Transverse colon (tissue), 4 donors: Measurements from ENCODE around the gene MROH7. TPM values are rescaled to one million over a fixed set of nuclear protein-coding genes. Genes with fewer than 3 reads are reported as not detected.

Experiments used
- DNase-seq: peaks from one replicate; pipeline ENCODE4 v3.0.0-alpha.2; 2019
- H3K27ac ChIP-seq, 4 donors: fragments of 200-600 bp; sonication (generic); 2 replicates each; pipeline ENCODE4 v1.5.1; 2016 to 2018; ENCODE audit warnings: inconsistent platforms in 4 of 4
- H3K27me3 ChIP-seq: fragments of 200-600 bp; sonication (generic); 2 replicates; pipeline ENCODE4 v1.5.1; 2017; ENCODE audit warnings: inconsistent platforms
- H3K36me3 ChIP-seq, 4 donors: fragments of 200-600 bp; sonication (generic); 2 replicates each; pipeline ENCODE4 v1.5.1; 2017 to 2019; ENCODE audit warnings: inconsistent platforms in 4 of 4
- H3K4me1 ChIP-seq, 4 donors: fragments of 200-600 bp; sonication (generic); 2 replicates each; pipeline ENCODE4 v1.5.1; 2017 to 2020; ENCODE audit warnings: inconsistent platforms in 4 of 4
- H3K4me3 ChIP-seq, 4 donors: fragments of 200-600 bp; sonication (generic); 1 replicate in 1 of 4; 2 replicates in 3 of 4; pipeline versions ENCODE4 v1.5.1 to v1.6.1; 2017 to 2019; ENCODE audit warnings: inconsistent platforms in 4 of 4
- H3K9me3 ChIP-seq, 2 donors: fragments of 200-600 bp; sonication (generic); 2 replicates each; pipeline ENCODE4 v1.5.1; 2017 to 2019; ENCODE audit warnings: inconsistent platforms in 2 of 2
- EP300 ChIP-seq: sonication (generic); formaldehyde crosslinking; IDR thresholded peaks from one replicate; pipeline ENCODE4 v1.6.1; 2017; ENCODE audit warnings: antibody characterized with exemption, low read depth
- POLR2A ChIP-seq: fragments of 450-650 bp; IDR thresholded peaks from one replicate; pipeline ENCODE4 v1.6.1; 2016; ENCODE audit warnings: antibody characterized with exemption, mild to moderate bottlenecking, moderate library complexity
- POLR2AphosphoS5 ChIP-seq, 3 donors: sonication (generic); formaldehyde crosslinking; IDR thresholded peaks; one replicate each; pipeline ENCODE4 v1.6.1; 2016; ENCODE audit warnings: antibody characterized with exemption in 3 of 3
- WGBS, 2 donors: methylation state at CpG; one replicate each; pipeline ENCODE4 v1.1.5; 2018; ENCODE audit warnings: low coverage in 1 of 2; 5-methylcytosine and 5-hydroxymethylcytosine counted together
- in situ Hi-C, 4 donors: fragments of 200-750 bp; cut with MboI; loops; one replicate each; pipeline versions ENCODE4 v1.15.0 to v1.15.1; 2017; ENCODE audit warnings: low sequenced_read_pairs in 3 of 4, low pct_ligation_motif_present in 1 of 4, low pct_unique_long_range_greater_than_20kb in 1 of 4
- intact Hi-C: fragments of 100-400 bp; cut with DNase I; formaldehyde crosslinking; loops from one replicate; pipeline ENCODE4 v1.15.1; 2023; ENCODE audit warnings: low total_unique reads
- total RNA-seq, 4 donors: library from RNA; depleted of rRNA; stranded (reverse); fragments of >200 nt; gene quantifications; one replicate each; pipeline ENCODE4 v1.1.0, GENCODE V29; 2016
- TF ChIP-seq, protein P1 (sequence below), 5 experiments: fragments of 200-600 bp in 3 of 5; fragments of 450-650 bp in 2 of 5; sonication (generic) in 3 of 5; IDR thresholded peaks; 1 replicate in 2 of 5; 2 replicates in 3 of 5; pipeline ENCODE4 v1.5.1; 2016 to 2017; ENCODE audit warnings: antibody characterized with exemption in 5 of 5, inconsistent platforms in 3 of 5, mild to moderate bottlenecking in 2 of 5, moderate library complexity in 1 of 5

Gene MROH7
- total RNA-seq, 4 donors from 2014 or later, result 16.1 to 69.9 (median 30.5) TPM

DNA sequence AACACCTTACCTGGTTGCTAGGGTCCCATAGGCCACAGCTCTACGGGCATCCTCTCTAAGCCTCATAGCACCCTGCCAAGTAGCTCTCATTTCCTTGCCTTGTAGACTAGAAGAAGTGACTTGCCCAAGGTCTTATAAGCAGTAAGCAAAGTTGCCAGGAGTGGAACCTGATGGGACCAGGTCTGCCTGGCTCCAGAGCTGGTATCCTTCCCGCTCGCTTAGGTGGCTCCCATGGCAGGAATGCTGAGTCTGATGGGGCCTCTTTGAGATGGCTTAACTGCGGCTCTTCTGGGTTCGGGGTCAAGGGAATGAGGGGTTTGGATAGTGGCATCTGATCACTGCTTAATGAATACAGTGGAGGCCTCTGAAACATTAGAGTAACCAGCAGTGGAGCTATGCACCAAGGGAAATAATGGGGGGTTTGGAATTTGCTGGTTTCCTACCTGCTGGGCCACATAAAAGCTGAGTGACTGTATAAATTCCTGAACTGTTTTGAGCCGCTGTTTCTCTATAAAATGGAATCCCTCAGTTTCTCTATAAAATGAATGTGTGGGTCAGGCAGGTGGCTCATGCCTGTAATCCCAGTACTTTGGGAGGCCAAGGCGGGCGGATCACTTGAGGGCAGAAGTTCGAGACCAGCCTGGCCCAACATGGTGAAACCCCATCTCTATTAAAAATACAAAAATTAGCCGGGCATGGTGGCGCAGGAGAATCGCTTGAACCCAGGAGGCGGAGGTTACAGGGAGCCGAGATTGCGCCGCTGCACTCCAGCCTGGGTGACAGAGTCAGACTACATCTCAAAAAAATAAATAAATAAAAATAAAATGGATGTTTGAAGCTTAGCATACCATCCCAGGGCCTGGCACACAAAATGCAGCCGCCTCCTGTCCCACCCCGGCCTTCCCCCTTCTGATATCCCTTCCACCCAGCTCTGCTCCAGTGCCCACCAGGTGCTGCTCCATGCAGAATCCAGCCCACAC is 30.7 kb upstream of the MROH7 start:
- WGBS, 2 donors, result 82 to 93% methylated on average over 3 to 18 of the region's 18 CpGs
- peaks cover 0 to 6% (median 4%) of the 10 kb centered on the region in 4 donors for H3K4me1 ChIP-seq
- intact Hi-C loops (no loop called here), in situ Hi-C loops (no loop called here)
- no peaks in the 10 kb centered on the region for H3K27me3 ChIP-seq
- DNase-seq, result no peak
- H3K9me3 ChIP-seq, result no peaks in the 10 kb centered on the region
- TF ChIP-seq POLR2AphosphoS5 (IDR thresholded peaks at IDR 0.05) (no peak), POLR2A (no peak), EP300 (no peak)
- TF ChIP-seq, protein P1, sequence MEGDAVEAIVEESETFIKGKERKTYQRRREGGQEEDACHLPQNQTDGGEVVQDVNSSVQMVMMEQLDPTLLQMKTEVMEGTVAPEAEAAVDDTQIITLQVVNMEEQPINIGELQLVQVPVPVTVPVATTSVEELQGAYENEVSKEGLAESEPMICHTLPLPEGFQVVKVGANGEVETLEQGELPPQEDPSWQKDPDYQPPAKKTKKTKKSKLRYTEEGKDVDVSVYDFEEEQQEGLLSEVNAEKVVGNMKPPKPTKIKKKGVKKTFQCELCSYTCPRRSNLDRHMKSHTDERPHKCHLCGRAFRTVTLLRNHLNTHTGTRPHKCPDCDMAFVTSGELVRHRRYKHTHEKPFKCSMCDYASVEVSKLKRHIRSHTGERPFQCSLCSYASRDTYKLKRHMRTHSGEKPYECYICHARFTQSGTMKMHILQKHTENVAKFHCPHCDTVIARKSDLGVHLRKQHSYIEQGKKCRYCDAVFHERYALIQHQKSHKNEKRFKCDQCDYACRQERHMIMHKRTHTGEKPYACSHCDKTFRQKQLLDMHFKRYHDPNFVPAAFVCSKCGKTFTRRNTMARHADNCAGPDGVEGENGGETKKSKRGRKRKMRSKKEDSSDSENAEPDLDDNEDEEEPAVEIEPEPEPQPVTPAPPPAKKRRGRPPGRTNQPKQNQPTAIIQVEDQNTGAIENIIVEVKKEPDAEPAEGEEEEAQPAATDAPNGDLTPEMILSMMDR (IDR thresholded peaks at IDR 0.05), result no peak
- no peak overlapping the region for H3K4me3 ChIP-seq
- peaks cover 0 to 8% (median 0%) of the 10 kb centered on the region in 4 donors for H3K36me3 ChIP-seq
- H3K27ac ChIP-seq, result no peak overlapping the region

DNA sequence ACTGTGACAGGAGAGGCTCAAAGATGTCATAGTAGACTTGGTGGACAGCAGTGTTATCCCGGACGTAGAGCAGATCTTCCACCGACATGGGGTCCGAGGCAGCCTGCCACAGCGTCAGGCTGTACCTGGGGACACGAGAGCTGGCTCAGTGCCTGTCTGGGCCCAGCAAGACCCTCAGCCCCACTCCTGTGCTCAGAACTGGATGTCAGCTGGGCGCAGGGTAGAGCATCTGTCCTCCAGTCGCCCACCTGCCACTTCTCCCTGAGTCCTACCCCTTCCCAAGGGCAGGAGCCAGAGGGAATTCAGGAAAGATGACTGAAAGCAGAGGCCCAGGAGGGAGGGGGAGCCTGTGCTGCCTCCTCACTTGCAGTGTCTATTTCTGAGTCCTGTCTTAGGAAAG is 30.0 kb upstream of the MROH7 start:
- 80% methylated on average over 2 of the region's 8 CpGs; no CpG with 5 or more reads in 1 of the 2 donors for WGBS, 2 donors
- H3K36me3 ChIP-seq, result peaks cover 0 to 8% (median 0%) of the 10 kb centered on the region in 4 donors
- no peaks in the 10 kb centered on the region for H3K27me3 ChIP-seq
- intact Hi-C loops, result no loop called here
- H3K27ac ChIP-seq, result no peak overlapping the region
- TF ChIP-seq POLR2A (no peak), EP300 (no peak), POLR2AphosphoS5 (IDR thresholded peaks at IDR 0.05) (no peak)
- TF ChIP-seq, protein P1 (IDR thresholded peaks at IDR 0.05), result no peak
- DNase-seq, result peak; percentile 5
- H3K4me3 ChIP-seq, result no peak overlapping the region
- H3K9me3 ChIP-seq, result no peaks in the 10 kb centered on the region
- in situ Hi-C loops, result no loop called here
- peaks cover 0 to 6% (median 0%) of the 10 kb centered on the region in 4 donors for H3K4me1 ChIP-seq

DNA sequence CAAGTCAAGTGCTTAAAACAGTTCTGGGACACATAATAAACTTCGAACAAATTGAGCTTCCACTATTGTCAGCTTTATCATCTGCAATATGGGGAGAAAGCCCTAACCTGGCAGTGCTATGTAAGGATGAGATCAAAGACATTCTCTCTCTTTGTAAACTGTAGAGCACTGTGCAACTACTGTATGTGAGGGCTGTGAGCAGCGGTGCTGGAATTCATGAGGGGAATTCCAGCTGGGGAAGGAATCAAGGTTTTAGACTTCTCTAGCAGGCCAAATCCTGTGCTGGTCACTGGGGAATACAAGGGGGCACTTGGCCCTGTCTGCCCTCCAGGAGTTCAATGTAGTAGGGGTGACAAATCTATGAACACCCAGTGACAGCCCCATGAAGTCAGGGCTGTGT is 27.6 kb upstream of the MROH7 start:
- no peaks in the 10 kb centered on the region for H3K27me3 ChIP-seq
- intact Hi-C loops (no loop called here), in situ Hi-C loops (no loop called here)
- H3K27ac ChIP-seq, result no peak overlapping the region
- TF ChIP-seq, protein P1 (IDR thresholded peaks at IDR 0.05), result no peak
- TF ChIP-seq POLR2A (no peak), EP300 (no peak), POLR2AphosphoS5 (IDR thresholded peaks at IDR 0.05) (no peak)
- no peaks in the 10 kb centered on the region for H3K36me3 ChIP-seq
- H3K9me3 ChIP-seq, result no peaks in the 10 kb centered on the region
- WGBS, 2 donors, result 33 to 71% methylated on average over 1 to 2 of the region's 2 CpGs
- DNase-seq, result peak; percentile 2
- peaks cover 0 to 6% (median 0%) of the 10 kb centered on the region in 4 donors for H3K4me1 ChIP-seq
- no peak overlapping the region for H3K4me3 ChIP-seq

DNA sequence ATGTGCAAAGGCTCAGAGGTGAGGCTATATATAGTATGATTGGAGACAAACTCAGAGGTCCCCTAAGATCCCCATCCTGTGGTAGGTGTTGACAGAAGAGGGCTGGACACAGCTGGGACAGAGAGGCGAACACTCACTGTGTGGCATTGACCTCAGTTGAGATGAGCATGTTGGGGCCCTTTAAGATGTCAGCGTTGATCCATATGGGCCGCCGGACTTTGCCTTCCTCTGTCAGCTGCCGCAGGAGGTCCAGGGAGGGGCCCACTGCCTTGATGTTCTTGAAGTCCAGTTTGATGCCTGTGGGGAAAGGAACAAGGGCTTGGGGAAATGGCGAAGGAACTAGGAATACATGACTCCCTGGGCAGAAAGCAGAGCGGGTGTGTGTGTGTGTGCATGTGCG is 27.0 kb upstream of the MROH7 start:
- TF ChIP-seq POLR2A, result no peak
- TF ChIP-seq, protein P1 (IDR thresholded peaks at IDR 0.05), result no peak
- TF ChIP-seq POLR2AphosphoS5 (IDR thresholded peaks at IDR 0.05), result no peak
- TF ChIP-seq EP300, result no peak
- Histone ChIP-seq H3K27me3 (no peaks in the 10 kb centered on the region), H3K36me3 (no peaks in the 10 kb centered on the region), H3K27ac (no peak overlapping the region), H3K9me3 (no peaks in the 10 kb centered on the region), H3K4me1 (peaks cover 0 to 6% (median 0%) of the 10 kb centered on the region in 4 donors), H3K4me3 (no peak overlapping the region)
- in situ Hi-C loops (no loop called here), intact Hi-C loops (no loop called here)
- WGBS, 2 donors, result 70 to 80% methylated on average over 3 to 8 of the region's 8 CpGs
- no peak for DNase-seq
